ENCODE data around the gene NOSIP.

The NOSIP gene

GRCh38 chr19:49594993-49595818 lies 14.8 kb upstream of the NOSIP start:
- DNase-seq (ENCODE audit: low read depth in 2 of 2) = no peak

- no peak for DNase-seq (ENCODE audit: low read depth in 2 of 2)
Measured at GRCh38 chr19:49594157-49594992, 14.0 kb upstream of the NOSIP start.

GRCh38 chr19:49593233-49594113 lies 13.1 kb upstream of the NOSIP start:
- peak; percentile 77 to 90 for DNase-seq (ENCODE audit: low read depth in 2 of 2)

- DNase-seq (ENCODE audit: low read depth in 2 of 2) = no peak
Measured at GRCh38 chr19:49592486-49593232, 12.3 kb upstream of the NOSIP start.

GRCh38 chr19:49591731-49592485 lies 11.6 kb upstream of the NOSIP start:
- no peak for DNase-seq (ENCODE audit: low read depth in 2 of 2)

GRCh38 chr19:49590971-49591730 lies 10.8 kb upstream of the NOSIP start, which contains the start of gene PRR12:
PRR12 (plus strand) TSS chr19:49591182; CDS start chr19:49591655, 473 bp downstream.
- DNase-seq (ENCODE audit: low read depth in 2 of 2) = peak in 1 of 2 donors; percentile 39

GRCh38 chr19:49590071-49590970 lies 10.0 kb upstream of the NOSIP start:
- peak; percentile 80 to 93 for DNase-seq (ENCODE audit: low read depth in 2 of 2)

GRCh38 chr19:49589502-49589905 lies 9.1 kb upstream of the NOSIP start:
- DNase-seq (ENCODE audit: low read depth in 2 of 2) = no peak

GRCh38 chr19:49588365-49589122 lies 8.2 kb upstream of the NOSIP start:
- no peak for DNase-seq (ENCODE audit: low read depth in 2 of 2)

- no peak for DNase-seq (ENCODE audit: low read depth in 2 of 2)
Measured at GRCh38 chr19:49587227-49587626, 6.9 kb upstream of the NOSIP start.

- DNase-seq (ENCODE audit: low read depth in 2 of 2) = no peak
Measured at GRCh38 chr19:49585023-49585422, 4.7 kb upstream of the NOSIP start.

GRCh38 chr19:49583239-49583638 lies 2.9 kb upstream of the NOSIP start:
- DNase-seq (ENCODE audit: low read depth in 2 of 2) = no peak

- DNase-seq (ENCODE audit: low read depth in 2 of 2) = no peak
Measured at GRCh38 chr19:49581007-49581508, 702 bp upstream of the NOSIP start, which contains the start of gene PRRG2. PRRG2 (plus strand) TSS chr19:49581316; CDS start chr19:49583220, 1,904 bp downstream.

- DNase-seq (ENCODE audit: low read depth in 2 of 2) = no peak
Measured at GRCh38 chr19:49579947-49580263, 451 bp downstream of the NOSIP start.

GRCh38 chr19:49579193-49579592 lies 1.2 kb downstream of the NOSIP start:
- DNase-seq (ENCODE audit: low read depth in 2 of 2) = no peak

GRCh38 chr19:49574206-49574755 lies 6.1 kb downstream of the NOSIP start:
- no peak for DNase-seq (ENCODE audit: low read depth in 2 of 2)

- no peak for DNase-seq (ENCODE audit: low read depth in 2 of 2)
Measured at GRCh38 chr19:49573425-49573824, 6.9 kb downstream of the NOSIP start.
